ENCODE results near the gene LAP3.

The LAP3 gene

DNA sequence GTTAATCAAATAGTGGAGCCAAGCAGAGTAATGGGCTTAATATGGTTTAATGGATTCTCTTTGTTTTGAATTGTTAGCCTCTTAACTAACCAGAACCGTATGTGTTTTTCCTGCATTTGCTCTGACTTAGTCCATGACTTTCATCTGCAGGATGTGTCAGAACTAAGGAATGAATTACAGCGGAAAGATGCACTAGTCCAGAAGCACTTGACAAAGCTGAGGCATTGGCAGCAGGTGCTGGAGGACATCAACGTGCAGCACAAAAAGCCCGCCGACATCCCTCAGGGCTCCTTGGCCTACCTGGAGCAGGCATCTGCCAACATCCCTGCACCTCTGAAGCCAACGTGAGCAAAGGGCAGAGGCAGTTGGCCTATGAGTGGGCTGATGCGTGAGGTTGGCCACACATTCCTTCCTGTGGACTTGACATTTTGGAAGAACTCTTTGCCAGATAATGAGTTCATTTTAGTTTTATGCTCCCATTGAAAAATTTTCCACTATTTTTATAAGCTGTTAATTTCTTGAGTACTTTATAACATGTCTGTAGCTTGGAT, 46.5 kb downstream of the LAP3 start:
- DNase-seq: no peak

DNA sequence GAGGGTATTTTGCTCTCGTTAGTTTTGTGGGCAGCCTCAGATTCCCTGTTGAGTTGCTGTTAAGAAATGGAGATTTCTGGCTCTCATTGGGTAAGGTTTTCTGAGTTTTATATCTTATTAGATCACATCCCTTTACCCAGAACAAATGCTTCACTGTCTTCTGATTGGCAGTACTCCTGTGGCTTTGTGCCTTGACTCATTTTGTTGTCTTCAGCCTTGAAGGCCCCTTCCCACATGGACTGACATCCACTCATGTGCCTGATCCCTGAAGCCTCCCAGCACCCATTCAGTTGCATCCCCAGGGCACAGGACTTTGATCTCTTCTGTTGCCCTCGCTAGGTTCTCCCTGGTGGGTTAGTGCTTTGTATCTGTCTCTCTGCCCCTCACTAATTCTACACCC, 47.8 kb downstream of the LAP3 start:
- no peak for DNase-seq

DNA sequence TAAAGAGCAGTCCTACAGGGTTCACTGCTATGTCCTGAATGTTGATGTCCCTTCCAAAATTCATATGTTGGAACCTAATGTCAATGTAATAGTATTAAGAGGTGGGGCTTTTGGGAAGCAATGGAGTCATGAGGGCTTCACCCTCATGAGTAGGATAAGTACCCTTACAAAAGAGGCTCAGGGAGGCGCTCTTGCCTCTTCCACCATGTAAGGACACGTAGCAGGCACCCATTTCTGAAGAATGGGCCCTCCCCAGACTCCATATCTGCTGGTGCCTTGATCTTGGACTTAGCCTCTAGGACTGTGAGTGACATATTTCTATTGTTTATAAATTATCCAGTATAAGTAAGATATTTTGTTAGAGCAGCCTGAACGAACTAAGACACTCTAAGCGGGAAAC, 53.2 kb downstream of the LAP3 start:
- no peak for DNase-seq

DNA sequence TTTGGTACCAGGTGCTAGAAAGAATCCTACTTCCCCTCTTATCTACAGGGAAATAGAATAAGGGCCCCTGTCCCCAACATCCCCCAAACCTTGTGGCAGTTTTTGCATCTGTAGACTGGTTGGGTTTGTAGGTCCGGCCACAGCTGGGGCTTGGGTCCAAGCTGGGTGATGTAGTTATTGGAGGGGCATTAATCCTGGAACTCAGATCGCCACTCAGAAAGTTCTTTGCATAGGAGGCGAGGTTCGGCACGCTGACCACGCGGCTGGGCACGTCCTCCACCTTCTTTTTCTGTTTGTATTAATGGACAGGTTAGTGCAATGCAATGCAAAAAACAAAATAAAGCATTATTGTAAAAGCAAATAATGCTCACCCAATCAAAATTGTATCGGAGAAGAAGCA, 56.6 kb downstream of the LAP3 start:
- DNase-seq: no peak

DNA sequence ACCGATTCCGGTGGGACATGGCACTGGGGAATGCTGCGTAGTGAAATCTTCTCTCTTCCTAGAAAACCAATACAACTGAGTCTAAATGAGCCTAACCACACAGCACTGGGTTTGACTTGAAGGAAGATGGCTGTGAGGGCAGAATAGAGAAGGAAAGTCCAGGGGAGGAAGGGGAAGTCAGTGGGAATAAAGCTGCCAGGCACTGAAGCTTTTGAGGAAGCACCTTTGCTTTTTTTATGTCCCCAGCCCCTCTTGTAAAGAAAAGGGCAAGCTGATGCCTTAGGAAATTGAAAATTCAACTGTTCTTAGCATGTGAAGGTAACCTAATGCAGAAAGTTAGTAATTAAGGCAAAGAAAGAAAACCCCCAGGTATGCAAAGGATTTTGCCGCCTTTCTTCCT, 58.1 kb downstream of the LAP3 start:
- DNase-seq: no peak

DNA sequence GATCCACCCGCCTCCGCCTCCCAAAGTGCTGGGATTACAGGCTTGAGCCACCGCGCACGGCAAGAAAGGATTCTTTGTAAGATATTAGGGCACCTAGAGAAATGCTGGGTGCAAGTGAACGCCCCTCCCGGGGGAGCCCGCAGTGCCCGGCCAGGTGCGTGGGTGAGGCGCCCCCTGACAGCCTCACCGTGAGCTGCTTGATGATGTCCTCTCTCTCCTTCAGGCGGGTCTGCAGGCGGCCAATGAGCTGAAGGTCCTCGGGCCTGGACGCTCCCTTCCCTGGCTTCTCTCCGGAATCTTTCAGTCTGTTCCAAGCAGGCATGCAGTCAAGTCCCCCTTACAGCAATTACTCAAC, 59.3 kb downstream of the LAP3 start:
- no peak for DNase-seq

DNA sequence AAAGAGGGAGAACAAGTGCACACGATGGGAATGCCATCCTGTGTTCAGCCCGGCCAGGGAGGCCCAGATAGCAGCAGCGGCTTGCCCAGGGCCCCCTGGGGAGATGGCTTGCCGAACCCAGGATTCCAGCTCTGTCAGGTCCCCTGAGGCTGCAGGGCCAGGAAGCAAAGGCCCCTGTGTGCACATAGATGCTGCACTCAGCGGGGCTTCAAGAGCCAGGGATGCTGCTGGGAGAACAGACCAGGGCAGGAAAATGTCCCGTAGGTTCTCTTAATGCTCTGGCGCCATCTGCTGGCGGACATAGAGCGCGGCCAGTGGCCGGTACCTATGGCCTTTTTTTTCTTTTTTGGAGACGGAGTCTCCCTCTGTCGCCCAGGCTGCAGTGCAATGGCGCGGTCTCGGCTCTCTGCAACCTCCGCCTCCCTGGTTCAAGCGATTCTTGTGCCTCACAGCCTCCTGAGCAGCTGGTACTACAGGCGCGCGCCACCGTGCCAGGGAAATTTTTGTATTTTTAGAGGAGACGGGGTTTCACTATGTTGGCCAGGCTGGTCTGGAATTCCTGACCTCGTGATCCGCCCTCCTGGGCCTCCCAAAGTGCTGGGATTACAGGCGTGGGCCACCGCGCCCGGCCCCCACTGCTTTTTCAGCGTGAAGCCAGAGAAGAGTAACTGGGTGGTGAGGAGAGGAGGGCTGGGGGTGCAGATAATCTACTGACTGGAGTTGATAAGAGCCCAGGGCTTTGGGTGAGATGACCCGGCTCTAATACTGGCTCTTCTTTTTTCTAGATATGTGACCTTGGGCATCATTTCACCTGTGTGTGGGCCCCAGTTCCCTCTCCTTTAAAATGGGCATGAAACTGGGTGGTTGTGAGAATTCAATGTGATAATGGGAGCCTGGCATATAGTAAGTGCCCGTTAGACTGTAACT, 60.0 kb downstream of the LAP3 start:
- DNase-seq: peak; percentile 42

DNA sequence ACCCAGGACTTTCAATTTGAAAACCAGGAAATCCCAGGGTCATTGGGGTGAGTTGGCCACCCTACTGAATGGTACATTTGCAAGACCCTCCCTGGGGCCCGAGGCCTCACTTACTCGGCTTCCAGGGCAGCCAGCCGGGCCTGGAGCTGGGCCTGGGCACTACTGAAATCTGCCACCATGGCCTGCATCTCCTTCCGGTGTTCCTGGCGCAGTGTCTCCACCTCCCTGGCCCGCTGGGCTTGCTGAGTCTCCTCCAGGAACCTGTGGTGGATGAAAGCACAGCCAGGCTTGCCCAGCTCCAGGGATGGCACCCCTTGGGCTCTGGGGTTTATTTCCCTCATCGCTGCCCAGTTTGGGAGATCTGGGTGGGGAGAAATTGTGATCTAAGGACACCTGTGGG, 62.1 kb downstream of the LAP3 start:
- no peak for DNase-seq

DNA sequence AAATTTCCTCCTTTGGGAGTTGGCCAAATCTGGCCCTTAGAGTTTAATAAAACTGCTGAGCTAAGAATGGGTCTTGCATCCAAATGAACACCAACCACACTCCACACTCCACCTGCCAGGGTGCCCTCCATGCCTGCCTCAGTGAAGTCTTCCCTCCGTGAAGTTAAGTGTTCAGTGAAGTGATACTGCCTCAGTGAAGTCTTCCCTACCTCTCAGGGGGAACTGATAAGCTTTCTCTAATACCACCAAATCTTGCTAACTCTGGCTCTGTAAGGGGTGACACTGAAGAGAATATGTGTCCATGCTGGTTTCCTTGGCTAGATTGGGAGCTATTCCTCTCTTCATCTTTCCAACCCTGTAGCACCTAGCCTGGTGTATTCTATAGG, 65.4 kb downstream of the LAP3 start:
- DNase-seq: no peak

DNA sequence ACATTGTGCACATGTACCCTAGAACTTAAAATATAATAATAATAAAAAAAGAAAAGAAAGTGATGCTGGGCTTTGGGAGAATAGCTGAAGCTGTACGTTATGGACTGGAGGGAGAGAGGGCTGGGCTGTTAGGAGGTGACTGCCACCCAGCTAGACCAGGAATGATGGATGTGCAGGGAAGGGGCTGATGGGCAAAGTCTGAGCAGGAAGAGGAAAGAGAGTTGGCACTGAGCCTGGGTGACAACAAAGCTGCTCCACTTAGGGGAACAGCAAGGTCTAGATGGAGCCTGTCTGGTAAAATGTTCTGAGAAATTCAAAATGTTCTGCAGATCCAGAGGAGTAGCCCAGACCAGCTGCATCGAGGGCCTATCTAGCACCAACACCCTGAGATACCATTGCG, 69.7 kb downstream of the LAP3 start:
- DNase-seq: no peak

DNA sequence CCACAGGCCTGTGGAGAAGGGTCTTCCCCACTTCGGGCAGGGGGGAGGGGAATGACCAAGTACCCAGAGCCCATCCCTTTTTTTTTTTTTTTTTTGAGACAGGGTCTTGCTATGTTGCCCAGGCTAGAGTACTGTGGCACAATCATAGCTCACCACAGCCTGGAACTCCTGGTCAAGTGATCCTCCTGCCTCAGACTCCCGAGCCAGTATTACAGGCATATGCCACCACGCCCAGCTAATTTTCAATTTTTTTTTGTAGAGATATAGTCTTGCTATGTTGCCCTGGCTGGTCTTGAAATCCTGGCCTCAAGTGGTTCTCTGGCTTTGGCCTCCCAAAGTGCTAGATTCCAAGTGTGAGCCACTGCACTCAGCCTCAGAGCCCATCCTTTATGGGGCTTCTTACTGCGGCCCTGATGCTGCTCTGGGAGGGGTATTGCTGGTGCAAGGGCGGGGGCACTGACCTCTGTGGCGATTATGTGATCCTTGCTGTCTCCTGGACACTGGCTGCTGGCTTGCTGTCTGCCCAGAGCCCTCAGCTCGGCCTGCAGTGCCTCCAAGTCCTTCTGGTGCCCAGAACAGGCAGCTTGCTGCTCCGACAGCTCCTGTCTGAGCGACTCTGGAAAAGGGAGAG, 70.3 kb downstream of the LAP3 start:
- no peak for DNase-seq

DNA sequence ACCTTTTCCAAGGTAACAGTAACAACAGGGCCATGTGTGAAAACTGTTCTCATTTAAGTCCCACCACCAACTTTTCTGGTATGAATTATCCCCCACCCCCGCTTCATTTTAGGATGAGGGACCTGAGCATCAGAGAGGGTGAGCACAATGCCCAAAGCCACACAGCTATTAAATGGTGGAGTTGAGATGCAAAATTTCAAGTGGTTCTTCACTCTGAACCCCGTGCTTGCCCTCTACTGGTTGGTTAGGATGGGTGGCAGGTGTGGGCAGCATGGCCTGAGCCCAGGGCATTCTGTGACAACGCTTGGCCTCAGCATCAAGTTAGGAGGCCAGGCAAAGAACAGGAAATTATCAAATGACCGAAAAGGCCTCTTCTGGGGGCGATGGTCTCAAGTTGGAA, 70.9 kb downstream of the LAP3 start:
- no peak for DNase-seq

DNA sequence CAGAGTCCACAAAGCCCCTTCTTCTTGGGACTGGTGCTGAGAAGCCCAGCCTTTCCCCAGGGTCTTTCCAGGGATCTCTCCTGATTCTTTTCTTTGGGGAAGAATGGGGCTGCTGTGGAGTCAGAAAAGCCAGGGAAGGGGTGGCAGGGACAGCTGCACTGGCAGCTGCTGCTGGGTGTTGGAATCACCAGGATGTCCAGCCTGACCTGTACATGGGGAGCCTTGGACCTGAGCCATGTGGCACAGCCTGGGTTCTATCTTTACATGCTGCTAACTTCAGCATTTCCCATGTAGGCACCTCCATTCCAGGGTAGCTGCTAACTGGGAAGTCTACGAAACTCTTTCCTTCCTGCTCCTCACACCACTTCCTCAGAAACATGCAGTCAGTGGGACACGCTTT, 73.4 kb downstream of the LAP3 start:
- DNase-seq: no peak

DNA sequence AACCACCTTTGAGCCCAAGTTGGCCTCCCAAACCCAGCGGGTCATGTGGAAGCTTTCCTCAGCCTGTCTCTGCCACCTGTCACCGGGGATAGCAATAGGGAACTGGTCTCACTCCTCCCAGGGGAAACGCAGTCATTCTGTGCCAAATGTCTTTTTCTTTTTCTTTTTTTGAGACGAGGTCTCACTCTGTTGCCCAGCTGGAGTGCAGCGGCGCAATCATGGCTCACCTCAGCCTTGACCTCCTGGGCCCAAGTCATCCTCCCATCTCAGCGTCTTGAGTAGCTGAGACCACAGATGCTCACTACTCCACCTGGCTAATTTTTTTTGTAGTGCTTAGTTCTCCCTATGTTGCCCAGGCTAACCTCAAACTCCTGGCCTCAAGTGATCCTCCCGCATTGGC, 77.7 kb downstream of the LAP3 start:
- no peak for DNase-seq

DNA sequence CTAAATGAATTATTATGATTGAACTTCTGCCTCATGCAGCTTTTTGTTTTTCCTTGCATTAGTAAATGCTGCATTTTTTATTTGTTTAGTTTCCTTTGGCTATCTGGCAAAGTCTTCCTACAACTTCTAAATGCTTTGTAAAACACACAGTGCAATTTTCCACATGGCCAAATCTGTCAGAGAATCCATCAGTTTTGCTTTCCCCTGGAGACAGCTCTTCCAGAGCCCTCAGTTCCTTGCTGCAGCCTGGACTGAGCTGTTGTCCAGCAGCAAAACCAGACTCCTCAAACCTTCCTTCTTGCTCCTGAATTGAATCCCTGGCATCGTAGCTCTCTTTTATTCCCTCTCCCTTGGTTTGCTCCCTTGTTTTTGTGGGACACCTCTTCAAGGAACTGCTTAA, 80.1 kb downstream of the LAP3 start:
- no peak for DNase-seq
